Testis (tissue), 2 donors: Measurements from ENCODE around the gene MAP2K5.

Experiments
- POLR2A ChIP-seq: fragments of 450-650 bp; IDR thresholded peaks from one replicate; pipeline ENCODE4 v1.6.1; 2017; ENCODE audit warnings: antibody characterized with exemption, mild to moderate bottlenecking, moderate library complexity
- TF ChIP-seq, protein P1 (sequence below), 3 experiments: fragments of 450-650 bp in 2 of 3; fragments of 200-600 bp in 1 of 3; sonication (generic) in 1 of 3; IDR thresholded peaks; one replicate each; pipeline ENCODE4 v1.5.1; 2016 to 2019; ENCODE audit warnings: antibody characterized with exemption in 3 of 3, mild to moderate bottlenecking in 2 of 3, moderate library complexity in 1 of 3

- TF ChIP-seq, protein P1, sequence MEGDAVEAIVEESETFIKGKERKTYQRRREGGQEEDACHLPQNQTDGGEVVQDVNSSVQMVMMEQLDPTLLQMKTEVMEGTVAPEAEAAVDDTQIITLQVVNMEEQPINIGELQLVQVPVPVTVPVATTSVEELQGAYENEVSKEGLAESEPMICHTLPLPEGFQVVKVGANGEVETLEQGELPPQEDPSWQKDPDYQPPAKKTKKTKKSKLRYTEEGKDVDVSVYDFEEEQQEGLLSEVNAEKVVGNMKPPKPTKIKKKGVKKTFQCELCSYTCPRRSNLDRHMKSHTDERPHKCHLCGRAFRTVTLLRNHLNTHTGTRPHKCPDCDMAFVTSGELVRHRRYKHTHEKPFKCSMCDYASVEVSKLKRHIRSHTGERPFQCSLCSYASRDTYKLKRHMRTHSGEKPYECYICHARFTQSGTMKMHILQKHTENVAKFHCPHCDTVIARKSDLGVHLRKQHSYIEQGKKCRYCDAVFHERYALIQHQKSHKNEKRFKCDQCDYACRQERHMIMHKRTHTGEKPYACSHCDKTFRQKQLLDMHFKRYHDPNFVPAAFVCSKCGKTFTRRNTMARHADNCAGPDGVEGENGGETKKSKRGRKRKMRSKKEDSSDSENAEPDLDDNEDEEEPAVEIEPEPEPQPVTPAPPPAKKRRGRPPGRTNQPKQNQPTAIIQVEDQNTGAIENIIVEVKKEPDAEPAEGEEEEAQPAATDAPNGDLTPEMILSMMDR (IDR thresholded peaks at IDR 0.05) = no peak
- TF ChIP-seq POLR2A = no peak
Measured at GRCh38 chr15:67587754-67588153, 45.3 kb downstream of the MAP2K5 start.
